ENCODE measurements around the gene C6. TPM values are rescaled to one million over a fixed set of nuclear protein-coding genes. Genes with fewer than 3 reads are reported as not detected.

The C6 gene
- total RNA-seq, 3 donors from 2014 or later (not counting 1 experiment from before 2014, with no cell fraction given): not detected

DNA sequence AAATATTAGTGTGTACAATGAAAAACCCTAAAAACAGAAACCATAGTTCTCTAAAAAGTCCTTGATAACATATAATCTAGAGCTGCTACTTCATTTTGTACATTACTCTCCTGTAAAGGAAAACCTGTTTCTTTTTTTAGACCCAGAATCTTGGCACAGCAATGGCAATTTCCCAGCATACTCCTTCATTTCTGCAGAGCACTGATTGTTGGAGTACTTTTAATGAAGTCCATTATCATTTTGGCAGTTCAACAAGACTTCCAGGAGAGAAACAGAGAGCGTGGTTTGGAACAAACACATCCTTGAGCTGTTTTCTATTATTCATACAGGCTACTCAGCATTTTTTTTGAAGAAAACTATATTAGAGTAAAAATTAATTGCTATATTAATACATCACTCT lies 119.5 kb downstream of the C6 start:
- intact Hi-C loops (cut with micrococcal nuclease): no loop called here
- DNase-seq: no peak

More for the DNA sequence above, 119.5 kb downstream of the C6 start:
- no peak for ATAC-seq
- Histone ChIP-seq H3K27me3 (ENCODE audit: control insufficient read depth, insufficient read depth, low read length) (no peaks in the 10 kb centered on the region), H3K9me3 (ENCODE audit: control insufficient read depth, insufficient read depth, low read length) (no peaks in the 10 kb centered on the region), H3K4me1 (ENCODE audit: control insufficient read depth, insufficient read depth, low read length) (no peaks in the 10 kb centered on the region), H3K27ac (ENCODE audit: low read length) (no peak overlapping the region), H3K36me3 (ENCODE audit: control insufficient read depth, insufficient read depth, low read length) (no peaks in the 10 kb centered on the region), H3K4me3 (ENCODE audit: low read length) (no peak overlapping the region)
- Mint-ChIP-seq H3K36me3 (no peaks in the 10 kb centered on the region), H3K4me1 (no peaks in the 10 kb centered on the region), H3K4me3 (no peak overlapping the region), H3K9me3 (peaks cover 9% of the 10 kb centered on the region in 2 donors), H3K27ac (no peak overlapping the region), H3K27me3 (ENCODE audit: low read depth in 2 of 2) (no peaks in the 10 kb centered on the region)
- WGBS (ENCODE audit: insufficient coverage): no CpG with 5 or more reads among the region's 1 CpG
- TF ChIP-seq, protein P1, sequence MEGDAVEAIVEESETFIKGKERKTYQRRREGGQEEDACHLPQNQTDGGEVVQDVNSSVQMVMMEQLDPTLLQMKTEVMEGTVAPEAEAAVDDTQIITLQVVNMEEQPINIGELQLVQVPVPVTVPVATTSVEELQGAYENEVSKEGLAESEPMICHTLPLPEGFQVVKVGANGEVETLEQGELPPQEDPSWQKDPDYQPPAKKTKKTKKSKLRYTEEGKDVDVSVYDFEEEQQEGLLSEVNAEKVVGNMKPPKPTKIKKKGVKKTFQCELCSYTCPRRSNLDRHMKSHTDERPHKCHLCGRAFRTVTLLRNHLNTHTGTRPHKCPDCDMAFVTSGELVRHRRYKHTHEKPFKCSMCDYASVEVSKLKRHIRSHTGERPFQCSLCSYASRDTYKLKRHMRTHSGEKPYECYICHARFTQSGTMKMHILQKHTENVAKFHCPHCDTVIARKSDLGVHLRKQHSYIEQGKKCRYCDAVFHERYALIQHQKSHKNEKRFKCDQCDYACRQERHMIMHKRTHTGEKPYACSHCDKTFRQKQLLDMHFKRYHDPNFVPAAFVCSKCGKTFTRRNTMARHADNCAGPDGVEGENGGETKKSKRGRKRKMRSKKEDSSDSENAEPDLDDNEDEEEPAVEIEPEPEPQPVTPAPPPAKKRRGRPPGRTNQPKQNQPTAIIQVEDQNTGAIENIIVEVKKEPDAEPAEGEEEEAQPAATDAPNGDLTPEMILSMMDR (IDR thresholded peaks at IDR 0.05): no peak

Other genes starting within 250 kb of the C6 start
- gene MROH2B, start 142.2 kb downstream of the C6 start, total RNA-seq: not detected